Fibroblast of lung (primary cell): ENCODE results near the gene ARHGEF16. TPM values are rescaled to one million over a fixed set of nuclear protein-coding genes. Genes with fewer than 3 reads are reported as not detected.

Source experiments
- DNase-seq, 2 donors: peaks; one replicate each; pipeline versions ENCODE4 v3.0.0 to v3.0.0-alpha.2; 2010; ENCODE audit warnings: low read depth in 2 of 2
- H2AFZ ChIP-seq: 2 replicates; pipeline ENCODE4 v1.5.1; 2012; ENCODE audit warnings: low read length, control low read depth, inconsistent platforms
- H3K27ac ChIP-seq: 2 replicates; pipeline ENCODE4 v1.5.1; 2011; ENCODE audit warnings: low read length, control low read depth; ENCODE audit not compliant: insufficient read depth
- H3K27me3 ChIP-seq: 2 replicates; pipeline ENCODE4 v1.5.1; 2011; ENCODE audit warnings: mild to moderate bottlenecking, low read length; ENCODE audit not compliant: control insufficient read depth, insufficient read depth
- H3K36me3 ChIP-seq: 2 replicates; pipeline ENCODE4 v1.5.1; 2011; ENCODE audit warnings: low read length; ENCODE audit not compliant: control insufficient read depth, insufficient read depth
- H3K4me1 ChIP-seq: 2 replicates; pipeline ENCODE4 v1.5.1; 2011; ENCODE audit warnings: low read length; ENCODE audit not compliant: control insufficient read depth, insufficient read depth; ENCODE audit errors: extremely low read depth
- H3K4me2 ChIP-seq: 2 replicates; pipeline ENCODE4 v1.5.1; 2011; ENCODE audit warnings: low read length, control low read depth; ENCODE audit not compliant: insufficient read depth; ENCODE audit errors: extremely low read depth
- H3K4me3 ChIP-seq, 4 experiments: fragments of 200-600 bp in 1 of 4; sonication (generic) in 1 of 4; replicated peaks in 1 of 4; 2 replicates each; pipeline ENCODE4 v1.5.1; 2011 to 2016; ENCODE audit warnings: low read length in 4 of 4, low read depth in 3 of 4, mild to moderate bottlenecking in 3 of 4, control low read depth in 2 of 4, inconsistent platforms in 1 of 4, mixed read lengths in 1 of 4; ENCODE audit not compliant: insufficient read depth in 1 of 4; ENCODE audit errors: control extremely low read depth in 1 of 4
- H3K79me2 ChIP-seq: 2 replicates; pipeline ENCODE4 v1.5.1; 2012; ENCODE audit warnings: mild to moderate bottlenecking, low read length, inconsistent platforms; ENCODE audit not compliant: control insufficient read depth, insufficient read depth
- H3K9ac ChIP-seq: 2 replicates; pipeline ENCODE4 v1.5.1; 2011; ENCODE audit warnings: mild to moderate bottlenecking, low read length, control low read depth; ENCODE audit not compliant: insufficient read depth
- H3K9me3 ChIP-seq: 2 replicates; pipeline ENCODE4 v1.5.1; 2012; ENCODE audit warnings: low read depth, low read length; ENCODE audit not compliant: control insufficient read depth, insufficient read depth
- H4K20me1 ChIP-seq: 2 replicates; pipeline ENCODE4 v1.5.1; 2011; ENCODE audit warnings: low read length; ENCODE audit not compliant: control insufficient read depth, insufficient read depth; ENCODE audit errors: extremely low read depth
- EZH2 ChIP-seq: IDR thresholded peaks from 2 replicates; pipeline ENCODE4 v1.5.1; 2012; ENCODE audit warnings: low read length, control low read depth, mild to moderate bottlenecking; ENCODE audit errors: missing control alignments
- polyA plus RNA-seq, 2 donors: library from polyadenylated mRNA; depleted of rRNA in 1 of 2; stranded (reverse) in 1 of 2; unstranded in 1 of 2; fragments of >200 nt; gene quantifications; 2 replicates each; pipeline ENCODE4 v1.2.1, GENCODE V29; 2011 to 2012; ENCODE audit warnings: missing spikeins in 1 of 2
- total RNA-seq: library from RNA; depleted of rRNA; stranded (reverse); fragments of >200 nt; gene quantifications from 2 replicates; pipeline ENCODE4 v1.2.1, GENCODE V29; 2014
- TF ChIP-seq, protein P1 (sequence below), 2 donors: IDR thresholded peaks in 1 of 2; conservative IDR thresholded peaks in 1 of 2; 1 replicate in 1 of 2; 2 replicates in 1 of 2; pipeline ENCODE4 v1.5.1; 2011 to 2012; ENCODE audit warnings: low read length in 2 of 2, control low read depth in 1 of 2, inconsistent platforms in 1 of 2, low read depth in 1 of 2, mild to moderate bottlenecking in 1 of 2

The ARHGEF16 gene
- total and polyA plus RNA-seq, 2 donors (not counting 1 experiment from before 2014, with no cell fraction given): 0.02 to 0.17 TPM

DNA sequence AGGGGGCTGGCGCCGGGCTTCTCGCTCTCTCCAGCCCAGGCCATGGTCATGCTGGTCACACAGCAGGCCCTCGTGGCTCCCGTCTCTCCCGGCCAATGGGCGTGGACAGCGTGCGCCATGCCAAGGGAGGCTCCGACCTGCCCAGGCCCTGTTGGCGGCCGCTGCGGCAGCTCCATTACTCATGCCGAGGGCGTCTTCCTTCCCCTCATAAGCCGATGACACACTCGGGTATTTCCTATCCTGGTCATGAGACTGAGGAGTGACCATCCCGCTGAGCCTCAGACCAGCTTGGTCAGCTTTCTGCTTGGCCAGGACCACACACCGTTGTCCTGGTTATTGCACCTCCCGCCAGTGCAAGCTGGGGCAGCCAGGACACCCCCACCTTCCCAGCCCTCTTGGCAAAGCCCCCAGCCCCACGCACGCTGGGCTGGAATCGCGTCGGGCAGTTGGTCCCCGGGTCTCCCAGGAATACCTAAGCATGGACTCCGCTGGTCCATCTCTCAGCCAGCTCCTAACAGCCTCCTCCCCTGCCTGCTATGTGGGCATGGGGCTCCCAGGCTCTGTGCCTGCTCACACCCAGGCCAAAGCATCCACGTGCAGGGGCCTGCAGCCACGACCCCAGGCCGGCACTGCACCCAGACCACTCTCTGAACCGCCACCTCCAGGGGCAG lies 49.8 kb downstream of the ARHGEF16 start:
- H3K79me2 ChIP-seq: no peaks in the 10 kb centered on the region
- H3K27me3 ChIP-seq: no peaks in the 10 kb centered on the region
- H2AFZ ChIP-seq: no peak overlapping the region
- DNase-seq: peak; percentile 60 to 93
- no peaks in the 10 kb centered on the region for H4K20me1 ChIP-seq
- no peaks in the 10 kb centered on the region for H3K36me3 ChIP-seq
- H3K4me2 ChIP-seq: no peak overlapping the region
- H3K9me3 ChIP-seq: no peaks in the 10 kb centered on the region
- H3K4me1 ChIP-seq: no peaks in the 10 kb centered on the region
- no peak for TF ChIP-seq EZH2
- TF ChIP-seq, protein P1, sequence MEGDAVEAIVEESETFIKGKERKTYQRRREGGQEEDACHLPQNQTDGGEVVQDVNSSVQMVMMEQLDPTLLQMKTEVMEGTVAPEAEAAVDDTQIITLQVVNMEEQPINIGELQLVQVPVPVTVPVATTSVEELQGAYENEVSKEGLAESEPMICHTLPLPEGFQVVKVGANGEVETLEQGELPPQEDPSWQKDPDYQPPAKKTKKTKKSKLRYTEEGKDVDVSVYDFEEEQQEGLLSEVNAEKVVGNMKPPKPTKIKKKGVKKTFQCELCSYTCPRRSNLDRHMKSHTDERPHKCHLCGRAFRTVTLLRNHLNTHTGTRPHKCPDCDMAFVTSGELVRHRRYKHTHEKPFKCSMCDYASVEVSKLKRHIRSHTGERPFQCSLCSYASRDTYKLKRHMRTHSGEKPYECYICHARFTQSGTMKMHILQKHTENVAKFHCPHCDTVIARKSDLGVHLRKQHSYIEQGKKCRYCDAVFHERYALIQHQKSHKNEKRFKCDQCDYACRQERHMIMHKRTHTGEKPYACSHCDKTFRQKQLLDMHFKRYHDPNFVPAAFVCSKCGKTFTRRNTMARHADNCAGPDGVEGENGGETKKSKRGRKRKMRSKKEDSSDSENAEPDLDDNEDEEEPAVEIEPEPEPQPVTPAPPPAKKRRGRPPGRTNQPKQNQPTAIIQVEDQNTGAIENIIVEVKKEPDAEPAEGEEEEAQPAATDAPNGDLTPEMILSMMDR (conservative IDR thresholded peaks at IDR 0.05 in 1 of 2, IDR thresholded peaks at IDR 0.05 in 1 of 2; ENCODE audit: low read depth in 1 of 2, low read length in 2 of 2): no peak
- H3K27ac ChIP-seq: peak overlapping the region; percentile 68
- no peak overlapping the region for H3K4me3 ChIP-seq
- H3K9ac ChIP-seq: no peak overlapping the region

DNA sequence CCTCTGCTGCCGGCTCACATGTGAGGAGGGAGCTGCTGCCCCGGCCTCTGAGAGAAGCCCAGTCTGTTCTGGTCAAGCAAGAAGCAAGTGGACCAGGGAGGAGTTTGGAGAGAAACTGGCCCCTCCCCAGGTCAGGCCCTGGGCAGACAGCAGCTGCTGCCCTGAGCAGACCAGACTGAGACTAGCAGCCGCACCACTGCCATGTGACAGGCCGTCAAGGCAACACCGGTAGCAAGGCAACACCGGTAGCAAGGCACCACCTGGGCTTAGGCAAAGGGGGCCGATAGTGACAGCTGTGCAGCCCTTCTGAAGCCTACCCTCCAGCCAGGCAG lies 50.3 kb downstream of the ARHGEF16 start:
- Histone ChIP-seq H4K20me1 (no peaks in the 10 kb centered on the region), H3K9me3 (no peaks in the 10 kb centered on the region), H3K27ac (peak overlapping the region; percentile 68), H2AFZ (no peak overlapping the region), H3K4me1 (no peaks in the 10 kb centered on the region), H3K36me3 (no peaks in the 10 kb centered on the region), H3K4me3 (no peak overlapping the region), H3K9ac (no peak overlapping the region), H3K4me2 (no peak overlapping the region), H3K79me2 (no peaks in the 10 kb centered on the region), H3K27me3 (no peaks in the 10 kb centered on the region)
- no peak for DNase-seq
- no peak for TF ChIP-seq EZH2
- TF ChIP-seq, protein P1 (conservative IDR thresholded peaks at IDR 0.05 in 1 of 2, IDR thresholded peaks at IDR 0.05 in 1 of 2; ENCODE audit: low read depth in 1 of 2, low read length in 2 of 2): no peak

DNA sequence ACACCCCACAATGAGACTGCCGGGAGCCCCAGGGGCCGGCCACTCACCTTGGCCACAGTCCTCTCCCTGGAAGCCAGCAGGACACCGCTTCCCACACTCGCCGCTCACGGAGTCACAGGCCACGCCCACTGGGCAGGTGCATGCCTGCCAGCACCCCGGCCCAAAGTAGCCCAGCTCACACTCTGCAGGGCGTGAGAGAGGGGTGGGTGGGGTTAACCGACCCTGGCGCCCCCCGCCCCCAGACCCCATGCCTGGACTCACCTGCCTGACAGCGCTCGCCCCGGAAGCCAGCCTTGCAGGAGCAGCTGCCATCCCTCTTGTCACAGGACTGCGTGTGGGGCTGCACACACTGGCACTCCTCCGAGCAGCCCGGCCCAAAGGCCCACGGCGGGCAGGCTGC lies 50.7 kb downstream of the ARHGEF16 start:
- Histone ChIP-seq H3K27ac (no peak overlapping the region), H3K4me1 (no peaks in the 10 kb centered on the region), H3K79me2 (no peaks in the 10 kb centered on the region), H2AFZ (no peak overlapping the region), H3K9me3 (no peaks in the 10 kb centered on the region), H3K27me3 (no peaks in the 10 kb centered on the region), H3K4me3 (no peak overlapping the region), H3K36me3 (no peaks in the 10 kb centered on the region), H3K9ac (no peak overlapping the region), H4K20me1 (no peaks in the 10 kb centered on the region), H3K4me2 (no peak overlapping the region)
- DNase-seq: no peak
- TF ChIP-seq, protein P1 (conservative IDR thresholded peaks at IDR 0.05 in 1 of 2, IDR thresholded peaks at IDR 0.05 in 1 of 2; ENCODE audit: low read depth in 1 of 2, low read length in 2 of 2): no peak
- TF ChIP-seq EZH2: no peak
